Measurements from ENCODE around the gene TMEM33.

Gene TMEM33

DNA sequence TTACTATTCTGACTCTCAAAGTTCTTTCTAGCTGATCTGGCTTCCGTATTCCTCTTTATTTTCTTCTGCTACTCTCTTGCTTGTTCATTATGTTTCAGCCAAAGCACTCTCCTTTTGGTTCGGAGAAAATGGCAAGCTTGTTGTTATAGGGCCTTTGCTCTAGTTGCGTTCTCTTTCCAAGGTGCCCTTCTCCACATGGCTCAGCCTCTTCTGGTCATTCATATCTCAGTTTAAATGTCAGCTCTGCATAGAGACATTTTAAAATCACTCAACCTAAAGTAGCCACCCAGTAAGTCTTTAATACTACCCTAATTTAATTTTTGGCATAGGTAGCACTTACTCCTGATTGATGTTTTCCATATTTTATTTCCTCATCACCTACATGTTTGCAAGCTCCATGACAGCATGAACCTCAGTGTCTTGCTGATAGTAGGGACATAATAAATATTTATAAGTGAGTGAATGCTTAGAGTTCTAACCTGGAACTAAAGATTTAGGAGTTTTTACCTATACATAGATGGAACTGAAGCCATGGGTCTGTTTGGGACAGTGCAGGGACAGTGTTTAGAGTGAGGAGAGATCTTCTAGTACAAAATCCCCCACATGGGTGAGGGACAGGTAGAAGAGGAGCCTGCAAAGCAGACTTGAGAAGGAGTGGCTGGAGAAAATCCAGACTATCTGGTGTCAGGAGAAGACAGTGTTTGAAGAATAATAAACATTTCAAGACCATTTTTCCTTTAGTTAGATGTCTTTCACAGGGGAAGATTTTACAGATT, 73.0 kb downstream of the TMEM33 start:
- H3K36me3 Mint-ChIP-seq: peaks cover 30% of the 10 kb centered on the region
- H3K9me3 Mint-ChIP-seq (ENCODE audit: low read depth): no peaks in the 10 kb centered on the region
- H3K27me3 Mint-ChIP-seq: no peaks in the 10 kb centered on the region
- H3K4me1 Mint-ChIP-seq (ENCODE audit: low read depth): peaks cover 59% of the 10 kb centered on the region
- no peak overlapping the region for H3K4me3 Mint-ChIP-seq
- H3K27ac Mint-ChIP-seq: no peak overlapping the region

Measured in activated naive CD8-positive, alpha-beta T cell (primary cell).